SH-SY5Y (cell line): Measurements from ENCODE around the gene SNAPC1.

Source experiments
- GATA2 ChIP-seq: IDR thresholded peaks from 2 replicates; pipeline ENCODE4 v1.6.1; 2011; ENCODE audit warnings: mild to moderate bottlenecking, low read depth, low read length
- GATA3 ChIP-seq: IDR thresholded peaks from 2 replicates; pipeline ENCODE4 v1.6.1; 2011; ENCODE audit warnings: low read depth, mild to moderate bottlenecking, low read length, moderate library complexity

GRCh38 chr14:61752626-61753025 lies 9.6 kb upstream of the SNAPC1 start:
- TF ChIP-seq GATA3 (no peak), GATA2 (no peak)
